ENCODE data around the gene FAM83C. TPM values are rescaled to one million over a fixed set of nuclear protein-coding genes. Genes with fewer than 3 reads are reported as not detected.

FAM83C gene
- total RNA-seq, 1 donor from 2014 or later = not detected

- H3F3A ChIP-seq (ENCODE audit: low read depth) = peaks cover 13% of the 10 kb centered on the region
- H3K4me1 ChIP-seq = peaks cover 10% of the 10 kb centered on the region
- Mint-ChIP-seq H3K9me3 (no peaks in the 10 kb centered on the region), H3K4me3 (peak overlapping the region; percentile 30), H3K36me3 (peaks cover 5% of the 10 kb centered on the region), H3K27me3 (ENCODE audit: insufficient read depth, low read depth) (peaks cover 2% of the 10 kb centered on the region), H3K4me1 (peaks cover 5% of the 10 kb centered on the region), H3K27ac (peak overlapping the region; percentile 79)
- TF ChIP-seq EZH2phosphoT487 (IDR thresholded peaks at IDR 0.05) = no peak
- TF ChIP-seq, protein P1, sequence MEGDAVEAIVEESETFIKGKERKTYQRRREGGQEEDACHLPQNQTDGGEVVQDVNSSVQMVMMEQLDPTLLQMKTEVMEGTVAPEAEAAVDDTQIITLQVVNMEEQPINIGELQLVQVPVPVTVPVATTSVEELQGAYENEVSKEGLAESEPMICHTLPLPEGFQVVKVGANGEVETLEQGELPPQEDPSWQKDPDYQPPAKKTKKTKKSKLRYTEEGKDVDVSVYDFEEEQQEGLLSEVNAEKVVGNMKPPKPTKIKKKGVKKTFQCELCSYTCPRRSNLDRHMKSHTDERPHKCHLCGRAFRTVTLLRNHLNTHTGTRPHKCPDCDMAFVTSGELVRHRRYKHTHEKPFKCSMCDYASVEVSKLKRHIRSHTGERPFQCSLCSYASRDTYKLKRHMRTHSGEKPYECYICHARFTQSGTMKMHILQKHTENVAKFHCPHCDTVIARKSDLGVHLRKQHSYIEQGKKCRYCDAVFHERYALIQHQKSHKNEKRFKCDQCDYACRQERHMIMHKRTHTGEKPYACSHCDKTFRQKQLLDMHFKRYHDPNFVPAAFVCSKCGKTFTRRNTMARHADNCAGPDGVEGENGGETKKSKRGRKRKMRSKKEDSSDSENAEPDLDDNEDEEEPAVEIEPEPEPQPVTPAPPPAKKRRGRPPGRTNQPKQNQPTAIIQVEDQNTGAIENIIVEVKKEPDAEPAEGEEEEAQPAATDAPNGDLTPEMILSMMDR (IDR thresholded peaks at IDR 0.05) = peak; percentile 90
- H3K4me2 ChIP-seq = peak overlapping the region; percentile 29
- H3K27ac ChIP-seq = no peak overlapping the region
- peak overlapping the region; percentile 54 for H2AFZ ChIP-seq (replicated peaks)
- H3K79me2 ChIP-seq (ENCODE audit: low read depth) = no peaks in the 10 kb centered on the region
- H3K36me3 ChIP-seq = no peaks in the 10 kb centered on the region
- H3K4me3 ChIP-seq = no peak overlapping the region
- no peaks in the 10 kb centered on the region for H3K9me3 ChIP-seq (ENCODE audit: low read depth)
- H3K27me3 ChIP-seq = no peaks in the 10 kb centered on the region
- H4K20me1 ChIP-seq (ENCODE audit: low read depth) = no peaks in the 10 kb centered on the region
- peak; percentile 89 for DNase-seq (ENCODE audit: low spot score)
- no peak overlapping the region for H3K9ac ChIP-seq
These were observed 23.0 kb downstream of the FAM83C start for GRCh38 chr20:35269055-35269781.

DNA sequence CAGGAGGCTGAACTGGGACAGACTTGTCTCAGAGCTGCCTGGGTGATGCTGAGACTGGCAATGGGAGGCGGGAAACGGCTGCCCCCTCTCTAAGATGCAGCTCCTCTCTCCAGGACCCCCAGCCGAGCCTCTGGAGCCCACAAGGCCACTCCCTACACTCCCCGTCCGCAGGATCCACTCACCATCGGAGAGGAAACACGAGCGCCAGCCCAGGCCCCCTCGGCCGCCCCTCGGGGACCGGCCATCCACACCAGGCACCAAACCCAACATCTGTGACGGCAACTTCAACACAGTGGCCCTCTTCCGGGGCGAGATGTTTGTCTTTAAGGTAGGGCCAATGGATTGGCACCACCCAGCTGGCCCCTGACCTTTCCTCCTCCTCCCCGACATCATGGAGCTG is 25.1 kb downstream of the FAM83C start:
- Mint-ChIP-seq H3K27me3 (ENCODE audit: insufficient read depth, low read depth) (peaks cover 2% of the 10 kb centered on the region), H3K27ac (peak overlapping the region; percentile 37), H3K9me3 (no peaks in the 10 kb centered on the region), H3K4me1 (peaks cover 21% of the 10 kb centered on the region), H3K36me3 (peaks cover 4% of the 10 kb centered on the region), H3K4me3 (no peak overlapping the region)
- Histone ChIP-seq H3K79me2 (ENCODE audit: low read depth) (no peaks in the 10 kb centered on the region), H2AFZ (replicated peaks) (no peak overlapping the region), H3K27me3 (no peaks in the 10 kb centered on the region), H3K36me3 (no peaks in the 10 kb centered on the region), H3K4me3 (no peak overlapping the region), H3K4me2 (no peak overlapping the region), H4K20me1 (ENCODE audit: low read depth) (no peaks in the 10 kb centered on the region), H3K27ac (no peak overlapping the region), H3F3A (ENCODE audit: low read depth) (peaks cover 25% of the 10 kb centered on the region), H3K9ac (no peak overlapping the region), H3K9me3 (ENCODE audit: low read depth) (no peaks in the 10 kb centered on the region), H3K4me1 (peaks cover 23% of the 10 kb centered on the region)
- TF ChIP-seq, protein P1 (IDR thresholded peaks at IDR 0.05) = no peak
- TF ChIP-seq EZH2 (IDR thresholded peaks at IDR 0.05) (no peak), EZH2phosphoT487 (IDR thresholded peaks at IDR 0.05) (no peak)
- no peak for DNase-seq (ENCODE audit: low spot score)

DNA sequence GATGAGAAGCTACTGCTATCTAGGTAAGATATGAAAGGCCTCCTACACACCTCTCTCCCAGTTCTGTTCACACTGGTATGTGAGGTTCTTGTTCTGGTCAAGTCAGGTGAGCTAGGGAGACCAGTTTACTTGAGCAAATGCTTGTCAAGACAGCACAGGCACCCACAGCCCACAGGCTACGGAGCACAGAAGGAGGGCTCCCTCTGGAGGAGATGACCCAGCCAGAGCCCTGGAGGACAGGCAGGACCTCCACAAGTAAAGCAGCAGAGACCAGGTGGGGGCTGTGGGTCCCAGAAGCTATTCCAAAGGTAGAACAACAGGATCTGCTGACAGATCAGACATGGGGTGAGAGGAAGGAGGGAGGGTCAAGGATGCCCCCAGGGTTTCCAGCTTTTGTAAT is 27.5 kb downstream of the FAM83C start:
- Histone ChIP-seq H3K27me3 (no peaks in the 10 kb centered on the region), H3K4me2 (no peak overlapping the region), H3K9ac (no peak overlapping the region), H3K9me3 (ENCODE audit: low read depth) (no peaks in the 10 kb centered on the region), H2AFZ (replicated peaks) (no peak overlapping the region), H3K27ac (no peak overlapping the region), H3K4me3 (no peak overlapping the region), H3K4me1 (peaks cover 45% of the 10 kb centered on the region), H4K20me1 (ENCODE audit: low read depth) (no peaks in the 10 kb centered on the region), H3F3A (ENCODE audit: low read depth) (peaks cover 48% of the 10 kb centered on the region), H3K79me2 (ENCODE audit: low read depth) (no peaks in the 10 kb centered on the region), H3K36me3 (no peaks in the 10 kb centered on the region)
- Mint-ChIP-seq H3K27me3 (ENCODE audit: insufficient read depth, low read depth) (peaks cover 5% of the 10 kb centered on the region), H3K4me3 (no peak overlapping the region), H3K4me1 (peaks cover 27% of the 10 kb centered on the region), H3K36me3 (peaks cover 4% of the 10 kb centered on the region), H3K9me3 (no peaks in the 10 kb centered on the region), H3K27ac (no peak overlapping the region)
- DNase-seq (ENCODE audit: low spot score) = no peak
- TF ChIP-seq EZH2phosphoT487 (IDR thresholded peaks at IDR 0.05) (no peak), EZH2 (IDR thresholded peaks at IDR 0.05) (no peak)
- TF ChIP-seq, protein P1 (IDR thresholded peaks at IDR 0.05) = no peak
